WTC11 (cell line): ENCODE results near the gene NOA1. TPM values are rescaled to one million over a fixed set of nuclear protein-coding genes. Genes with fewer than 3 reads are reported as not detected.

Source experiments
- ATAC-seq: fragments of 200-7000 bp; cut with Tn5 transposase; 2 replicates; pipeline ENCODE4 v1.10.0; 2021; ENCODE audit warnings: mild to moderate bottlenecking, moderate library complexity
- CTCF ChIA-PET: fragments of 300-600 bp; sonication (Branson Sonifier 250); formaldehyde crosslinking; loops from one replicate; lab custom pipeline; 2021; ENCODE audit warnings: antibody characterized with exemption; lab: Charles Lee
- POLR2A ChIA-PET: fragments of 350-600 bp; sonication (Branson Sonifier 250); formaldehyde crosslinking; loops from one replicate; lab custom pipeline; 2021; ENCODE audit warnings: antibody characterized with exemption; lab: Charles Lee
- DNase-seq: peaks from one replicate; pipeline ENCODE4 v3.0.0; 2021; ENCODE audit warnings: low spot score
- H3K27ac Mint-ChIP-seq: 2 replicates; pipeline ENCODE4 v1.8.0; 2021; ENCODE audit warnings: mixed read lengths
- H3K27me3 Mint-ChIP-seq: 2 replicates; pipeline ENCODE4 v1.8.0; 2021; ENCODE audit warnings: low read depth, mild to moderate bottlenecking, moderate library complexity, mixed read lengths
- H3K36me3 Mint-ChIP-seq: 2 replicates; pipeline ENCODE4 v1.8.0; 2021; ENCODE audit warnings: mixed read lengths
- H3K4me1 Mint-ChIP-seq: 2 replicates; pipeline ENCODE4 v1.8.0; 2022; ENCODE audit warnings: mixed read lengths
- H3K4me3 Mint-ChIP-seq: 2 replicates; pipeline ENCODE4 v1.8.0; 2021; ENCODE audit warnings: mild to moderate bottlenecking, moderate library complexity, mixed read lengths
- H3K9me3 Mint-ChIP-seq: 2 replicates; pipeline ENCODE4 v1.8.0; 2021; ENCODE audit warnings: mixed read lengths
- ATF6 ChIP-seq: sonication (generic); formaldehyde crosslinking; IDR thresholded peaks from 2 replicates; pipeline ENCODE4 v1.8.1; 2023; ENCODE audit warnings: mild to moderate bottlenecking, missing genetic modification reagents
- FOXP1 ChIP-seq: sonication (generic); formaldehyde crosslinking; IDR thresholded peaks from 2 replicates; pipeline ENCODE4 v1.8.0; 2022; ENCODE audit warnings: missing genetic modification reagents, mild to moderate bottlenecking, moderate library complexity, borderline replicate concordance
- HMGXB4 ChIP-seq: sonication (generic); formaldehyde crosslinking; IDR thresholded peaks from 2 replicates; pipeline ENCODE4 v1.8.1; 2023; ENCODE audit warnings: mild to moderate bottlenecking, moderate library complexity, missing genetic modification reagents
- PRDM15 ChIP-seq: sonication (generic); formaldehyde crosslinking; IDR thresholded peaks from 2 replicates; pipeline ENCODE4 v1.8.0; 2022; ENCODE audit warnings: missing genetic modification reagents
- SMAD3 ChIP-seq: sonication (generic); formaldehyde crosslinking; IDR thresholded peaks from 2 replicates; pipeline ENCODE4 v1.8.0; 2022; ENCODE audit warnings: missing genetic modification reagents, mild to moderate bottlenecking, borderline replicate concordance
- SOX15 ChIP-seq: fragments of 250-450 bp; sonication (Bioruptor Pico); IDR thresholded peaks from 2 replicates; pipeline ENCODE4 v1.9.0; 2021; ENCODE audit warnings: mild to moderate bottlenecking
- ZBTB43 ChIP-seq: sonication (generic); formaldehyde crosslinking; IDR thresholded peaks from 2 replicates; pipeline ENCODE4 v1.8.1; 2023; ENCODE audit warnings: mild to moderate bottlenecking, missing genetic modification reagents
- ZNF219 ChIP-seq: sonication (generic); formaldehyde crosslinking; IDR thresholded peaks from 2 replicates; pipeline ENCODE4 v1.8.0; 2023; ENCODE audit warnings: missing genetic modification reagents, mild to moderate bottlenecking, borderline replicate concordance
- ZNF263 ChIP-seq: sonication (generic); formaldehyde crosslinking; IDR thresholded peaks from 2 replicates; pipeline ENCODE4 v1.8.1; 2022; ENCODE audit warnings: low read depth, mild to moderate bottlenecking, moderate library complexity, missing genetic modification reagents
- ZNF317 ChIP-seq: sonication (generic); formaldehyde crosslinking; IDR thresholded peaks from 2 replicates; pipeline ENCODE4 v1.8.1; 2023; ENCODE audit warnings: low read depth, mild to moderate bottlenecking, moderate library complexity, missing genetic modification reagents, borderline replicate concordance
- ZSCAN18 ChIP-seq: fragments of 250-450 bp; sonication (Bioruptor Pico); IDR thresholded peaks from 2 replicates; pipeline ENCODE4 v2.1.2; 2022; ENCODE audit warnings: mild to moderate bottlenecking, moderate library complexity
- total RNA-seq: library from RNA; stranded (reverse); gene quantifications from 3 replicates; pipeline ENCODE4 v1.2.3, GENCODE V29; 2021
- TF ChIP-seq, protein P1 (sequence below): sonication (generic); formaldehyde crosslinking; IDR thresholded peaks from 2 replicates; pipeline ENCODE4 v1.8.1; 2023; ENCODE audit warnings: mild to moderate bottlenecking, missing genetic modification reagents, borderline replicate concordance
- TF ChIP-seq, protein P2 (sequence below): sonication (generic); formaldehyde crosslinking; IDR thresholded peaks from 2 replicates; pipeline ENCODE4 v1.8.0; 2022; ENCODE audit warnings: mild to moderate bottlenecking, missing genetic modification reagents

NOA1 gene
- total RNA-seq, 1 experiment from 2014 or later = 35.7 TPM

DNA sequence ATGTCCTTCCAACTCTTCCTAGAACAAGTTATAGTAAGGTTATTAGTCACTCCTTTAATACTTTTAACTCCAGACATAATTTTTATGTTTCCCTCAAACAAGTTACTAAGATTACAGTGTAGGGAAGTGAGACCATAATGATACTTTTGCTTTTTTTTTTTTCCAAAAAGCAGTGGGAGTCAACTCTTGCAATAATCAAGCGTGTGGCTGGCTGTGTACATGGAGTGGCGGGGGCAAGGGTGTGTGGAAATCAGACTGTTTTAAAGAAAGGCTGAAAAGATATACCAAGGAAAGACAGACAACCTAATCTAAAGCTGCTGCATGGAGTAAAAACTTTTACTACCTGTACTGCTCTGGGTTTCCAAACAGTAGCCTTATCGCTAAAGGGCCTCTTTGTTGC, 4.1 kb downstream of the NOA1 start (continued):
- TF ChIP-seq, protein P1, sequence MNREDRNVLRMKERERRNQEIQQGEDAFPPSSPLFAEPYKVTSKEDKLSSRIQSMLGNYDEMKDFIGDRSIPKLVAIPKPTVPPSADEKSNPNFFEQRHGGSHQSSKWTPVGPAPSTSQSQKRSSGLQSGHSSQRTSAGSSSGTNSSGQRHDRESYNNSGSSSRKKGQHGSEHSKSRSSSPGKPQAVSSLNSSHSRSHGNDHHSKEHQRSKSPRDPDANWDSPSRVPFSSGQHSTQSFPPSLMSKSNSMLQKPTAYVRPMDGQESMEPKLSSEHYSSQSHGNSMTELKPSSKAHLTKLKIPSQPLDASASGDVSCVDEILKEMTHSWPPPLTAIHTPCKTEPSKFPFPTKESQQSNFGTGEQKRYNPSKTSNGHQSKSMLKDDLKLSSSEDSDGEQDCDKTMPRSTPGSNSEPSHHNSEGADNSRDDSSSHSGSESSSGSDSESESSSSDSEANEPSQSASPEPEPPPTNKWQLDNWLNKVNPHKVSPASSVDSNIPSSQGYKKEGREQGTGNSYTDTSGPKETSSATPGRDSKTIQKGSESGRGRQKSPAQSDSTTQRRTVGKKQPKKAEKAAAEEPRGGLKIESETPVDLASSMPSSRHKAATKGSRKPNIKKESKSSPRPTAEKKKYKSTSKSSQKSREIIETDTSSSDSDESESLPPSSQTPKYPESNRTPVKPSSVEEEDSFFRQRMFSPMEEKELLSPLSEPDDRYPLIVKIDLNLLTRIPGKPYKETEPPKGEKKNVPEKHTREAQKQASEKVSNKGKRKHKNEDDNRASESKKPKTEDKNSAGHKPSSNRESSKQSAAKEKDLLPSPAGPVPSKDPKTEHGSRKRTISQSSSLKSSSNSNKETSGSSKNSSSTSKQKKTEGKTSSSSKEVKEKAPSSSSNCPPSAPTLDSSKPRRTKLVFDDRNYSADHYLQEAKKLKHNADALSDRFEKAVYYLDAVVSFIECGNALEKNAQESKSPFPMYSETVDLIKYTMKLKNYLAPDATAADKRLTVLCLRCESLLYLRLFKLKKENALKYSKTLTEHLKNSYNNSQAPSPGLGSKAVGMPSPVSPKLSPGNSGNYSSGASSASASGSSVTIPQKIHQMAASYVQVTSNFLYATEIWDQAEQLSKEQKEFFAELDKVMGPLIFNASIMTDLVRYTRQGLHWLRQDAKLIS (CRISPR knock-in tag) = no peak
- no peak for TF ChIP-seq ZSCAN18 (CRISPR knock-in tag)
- TF ChIP-seq SOX15 (CRISPR knock-in tag) = no peak
- no peak for TF ChIP-seq ZNF219
- TF ChIP-seq ATF6 (CRISPR knock-in tag) = no peak
- no peak for TF ChIP-seq PRDM15 (CRISPR knock-in tag)
- TF ChIP-seq ZNF263 (CRISPR knock-in tag) = no peak

GRCh38 chr4:56972809-56973208, 4.6 kb downstream of the NOA1 start:
- H3K27me3 Mint-ChIP-seq = no peaks in the 10 kb centered on the region; the same call in 1 of the 2 replicates
- H3K36me3 Mint-ChIP-seq = peaks cover 59% of the 10 kb centered on the region
- no peak for ATAC-seq
- no peak for DNase-seq
- no peak overlapping the region for H3K27ac Mint-ChIP-seq
- H3K4me1 Mint-ChIP-seq = peaks cover 12% of the 10 kb centered on the region
- no peaks in the 10 kb centered on the region for H3K9me3 Mint-ChIP-seq
- CTCF ChIA-PET = no interaction called here
- TF ChIP-seq FOXP1 = no peak
- TF ChIP-seq ZNF317 = no peak
- TF ChIP-seq SMAD3 (CRISPR knock-in tag) = no peak
- no peak for TF ChIP-seq HMGXB4 (CRISPR knock-in tag)
- TF ChIP-seq, protein P2, sequence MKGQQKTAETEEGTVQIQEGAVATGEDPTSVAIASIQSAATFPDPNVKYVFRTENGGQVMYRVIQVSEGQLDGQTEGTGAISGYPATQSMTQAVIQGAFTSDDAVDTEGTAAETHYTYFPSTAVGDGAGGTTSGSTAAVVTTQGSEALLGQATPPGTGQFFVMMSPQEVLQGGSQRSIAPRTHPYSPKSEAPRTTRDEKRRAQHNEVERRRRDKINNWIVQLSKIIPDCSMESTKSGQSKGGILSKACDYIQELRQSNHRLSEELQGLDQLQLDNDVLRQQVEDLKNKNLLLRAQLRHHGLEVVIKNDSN (CRISPR knock-in tag) = no peak
- TF ChIP-seq ZBTB43 (CRISPR knock-in tag) = no peak
- TF ChIP-seq, all 79 proteins: peak for 0
- H3K4me3 Mint-ChIP-seq = no peak overlapping the region
- POLR2A ChIA-PET = no interaction called here
